ENCODE results near the gene RASIP1.
"Not testable (repeated sequence)": the region's sequence is repeated elsewhere in the genome, so short reads cannot be mapped to it uniquely, and the experiment has no call there.

Gene RASIP1

GRCh38 chr19:48687776-48688175, 52.6 kb downstream of the RASIP1 start:
- TF ChIP-seq CTCF (IDR thresholded peaks at IDR 0.05; ENCODE audit: extremely low read depth, missing control alignments): no peak

GRCh38 chr19:48686637-48687036, 53.8 kb downstream of the RASIP1 start:
- not testable (repeated sequence) for DNase-seq (ENCODE audit: low spot score)

More at GRCh38 chr19:48687776-48688175, 52.6 kb downstream of the RASIP1 start:
- no peak for DNase-seq (ENCODE audit: low spot score)

- DNase-seq (ENCODE audit: low spot score): no peak
- no peak for TF ChIP-seq CTCF (IDR thresholded peaks at IDR 0.05; ENCODE audit: extremely low read depth, missing control alignments)
Measured at GRCh38 chr19:48686088-48686487, 54.3 kb downstream of the RASIP1 start.

- DNase-seq (ENCODE audit: low spot score): no peak
- no peak for TF ChIP-seq CTCF (IDR thresholded peaks at IDR 0.05; ENCODE audit: extremely low read depth, missing control alignments)
Measured at GRCh38 chr19:48685583-48685982, 54.8 kb downstream of the RASIP1 start.

- DNase-seq (ENCODE audit: low spot score): no peak
- no peak for TF ChIP-seq CTCF (IDR thresholded peaks at IDR 0.05; ENCODE audit: extremely low read depth, missing control alignments)
Measured at GRCh38 chr19:48683349-48683748, 57.1 kb downstream of the RASIP1 start.

- no peak for TF ChIP-seq CTCF (IDR thresholded peaks at IDR 0.05; ENCODE audit: extremely low read depth, missing control alignments)
- DNase-seq (ENCODE audit: low spot score): peak; percentile 50
Measured at GRCh38 chr19:48681127-48681470, 59.3 kb downstream of the RASIP1 start.

- no peak for DNase-seq (ENCODE audit: low spot score)
- TF ChIP-seq CTCF (IDR thresholded peaks at IDR 0.05; ENCODE audit: extremely low read depth, missing control alignments): no peak
Measured at GRCh38 chr19:48680436-48681126, 59.8 kb downstream of the RASIP1 start.

GRCh38 chr19:48680006-48680405, 60.4 kb downstream of the RASIP1 start:
- not testable (repeated sequence) for DNase-seq (ENCODE audit: low spot score)
